Measurements from ENCODE around the gene MAGEA4.

Gene MAGEA4, protein sequence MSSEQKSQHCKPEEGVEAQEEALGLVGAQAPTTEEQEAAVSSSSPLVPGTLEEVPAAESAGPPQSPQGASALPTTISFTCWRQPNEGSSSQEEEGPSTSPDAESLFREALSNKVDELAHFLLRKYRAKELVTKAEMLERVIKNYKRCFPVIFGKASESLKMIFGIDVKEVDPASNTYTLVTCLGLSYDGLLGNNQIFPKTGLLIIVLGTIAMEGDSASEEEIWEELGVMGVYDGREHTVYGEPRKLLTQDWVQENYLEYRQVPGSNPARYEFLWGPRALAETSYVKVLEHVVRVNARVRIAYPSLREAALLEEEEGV

DNA sequence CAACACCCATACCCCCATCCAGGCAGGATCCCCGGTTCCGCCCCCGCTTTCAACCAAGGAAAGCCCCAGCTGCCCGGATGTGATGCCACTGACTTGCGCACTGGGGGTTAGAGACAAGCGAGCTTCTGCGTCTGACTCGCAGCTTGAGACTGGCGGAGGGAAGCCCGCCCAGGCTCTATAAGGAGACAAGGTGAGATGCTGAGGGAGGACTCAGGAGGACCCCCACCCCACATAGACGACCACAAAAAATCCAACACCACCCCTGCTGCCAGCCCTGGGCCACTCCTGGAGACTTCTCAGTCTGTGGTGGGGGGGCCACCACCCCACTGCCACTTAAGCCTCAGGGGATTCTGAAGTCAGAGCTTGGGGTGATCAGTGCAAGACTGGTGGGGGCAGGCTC is at the start of gene MAGEA4:
Gene MAGEA4, plus strand, starts transcription at position 110 of the 400 bp plus-strand sequence. CDS start 10,776 bp downstream, outside the sequence.
- H3K4me3 Mint-ChIP-seq = no peak within 1 kb of the TSS
- no peaks in the 10 kb centered on the region for H3K27me3 Mint-ChIP-seq (ENCODE audit: low read depth)
- H3K4me1 Mint-ChIP-seq (ENCODE audit: low read depth) = no peaks in the 10 kb centered on the region
- H3K36me3 Mint-ChIP-seq (ENCODE audit: low read depth) = no peaks in the 10 kb centered on the region
- no peak within 1 kb of the TSS for H3K27ac Mint-ChIP-seq
- H3K9me3 Mint-ChIP-seq = no peaks in the 10 kb centered on the region

DNA sequence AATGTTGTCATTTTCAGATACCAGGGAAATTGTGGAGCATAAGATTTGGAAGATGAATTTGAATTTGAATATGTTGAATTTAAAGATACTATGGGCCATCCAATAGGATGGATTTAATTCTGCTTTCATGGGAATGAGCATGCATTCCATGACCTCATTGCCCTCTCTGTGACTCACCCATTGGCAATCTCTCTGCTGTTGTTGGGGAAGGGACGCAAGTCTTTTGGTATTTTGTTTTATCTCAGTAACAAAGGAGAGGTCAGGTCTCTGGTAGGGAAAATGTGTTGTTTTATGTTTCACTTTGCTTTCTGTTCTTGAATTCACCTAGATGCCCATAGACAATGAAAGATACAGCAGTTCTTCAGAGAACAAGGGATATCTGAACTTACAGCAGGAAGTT is 42.1 kb upstream of the MAGEA4 start:
- Mint-ChIP-seq H3K4me1 (ENCODE audit: low read depth) (no peaks in the 10 kb centered on the region), H3K27me3 (ENCODE audit: low read depth) (no peaks in the 10 kb centered on the region), H3K36me3 (ENCODE audit: low read depth) (no peaks in the 10 kb centered on the region), H3K27ac (no peak overlapping the region), H3K9me3 (no peaks in the 10 kb centered on the region), H3K4me3 (no peak overlapping the region)

DNA sequence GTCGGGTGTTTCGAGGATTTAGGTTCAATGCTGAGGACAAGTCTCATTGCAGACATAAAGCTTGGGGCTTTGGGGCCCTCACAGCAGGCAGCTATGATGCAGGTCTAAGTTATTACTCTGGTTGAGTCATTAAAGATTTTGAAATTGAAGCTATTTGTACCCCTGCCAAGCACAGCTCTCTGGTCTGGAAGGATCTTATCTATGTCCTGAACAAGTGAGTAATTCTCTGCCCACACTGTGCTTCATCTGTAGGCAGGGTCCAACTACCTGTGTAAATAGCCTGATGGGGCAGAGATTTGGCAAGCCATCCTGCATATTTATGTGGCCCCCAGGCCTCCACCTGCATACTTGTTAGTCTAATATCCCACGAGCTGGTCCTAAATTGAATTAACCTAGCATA is 41.4 kb upstream of the MAGEA4 start:
- Mint-ChIP-seq H3K27ac (no peak overlapping the region), H3K36me3 (ENCODE audit: low read depth) (no peaks in the 10 kb centered on the region), H3K4me3 (no peak overlapping the region), H3K4me1 (ENCODE audit: low read depth) (no peaks in the 10 kb centered on the region), H3K9me3 (no peaks in the 10 kb centered on the region), H3K27me3 (ENCODE audit: low read depth) (no peaks in the 10 kb centered on the region)

DNA sequence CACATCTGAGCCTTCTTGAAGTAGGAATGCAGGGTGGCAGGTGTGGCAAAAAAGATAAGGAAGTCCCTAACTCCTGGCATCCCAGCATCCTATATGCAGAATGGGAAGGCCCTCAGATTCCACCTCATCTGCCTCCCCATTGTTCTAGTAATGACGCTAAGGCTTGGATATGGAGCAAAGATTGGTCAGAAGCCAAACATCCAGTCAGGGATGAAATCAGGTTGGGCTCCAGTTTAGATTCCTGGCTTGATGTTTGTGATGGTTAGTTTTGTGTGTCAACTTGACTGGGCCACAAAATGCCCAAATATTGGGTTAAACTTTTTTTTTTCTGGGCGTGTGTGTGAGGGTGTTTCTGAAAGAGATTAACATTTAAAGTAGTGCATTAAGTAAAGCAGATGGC is 39.6 kb upstream of the MAGEA4 start:
- H3K4me3 Mint-ChIP-seq = no peak overlapping the region
- no peak overlapping the region for H3K27ac Mint-ChIP-seq
- H3K36me3 Mint-ChIP-seq (ENCODE audit: low read depth) = no peaks in the 10 kb centered on the region
- no peaks in the 10 kb centered on the region for H3K27me3 Mint-ChIP-seq (ENCODE audit: low read depth)
- no peaks in the 10 kb centered on the region for H3K9me3 Mint-ChIP-seq
- H3K4me1 Mint-ChIP-seq (ENCODE audit: low read depth) = no peaks in the 10 kb centered on the region

DNA sequence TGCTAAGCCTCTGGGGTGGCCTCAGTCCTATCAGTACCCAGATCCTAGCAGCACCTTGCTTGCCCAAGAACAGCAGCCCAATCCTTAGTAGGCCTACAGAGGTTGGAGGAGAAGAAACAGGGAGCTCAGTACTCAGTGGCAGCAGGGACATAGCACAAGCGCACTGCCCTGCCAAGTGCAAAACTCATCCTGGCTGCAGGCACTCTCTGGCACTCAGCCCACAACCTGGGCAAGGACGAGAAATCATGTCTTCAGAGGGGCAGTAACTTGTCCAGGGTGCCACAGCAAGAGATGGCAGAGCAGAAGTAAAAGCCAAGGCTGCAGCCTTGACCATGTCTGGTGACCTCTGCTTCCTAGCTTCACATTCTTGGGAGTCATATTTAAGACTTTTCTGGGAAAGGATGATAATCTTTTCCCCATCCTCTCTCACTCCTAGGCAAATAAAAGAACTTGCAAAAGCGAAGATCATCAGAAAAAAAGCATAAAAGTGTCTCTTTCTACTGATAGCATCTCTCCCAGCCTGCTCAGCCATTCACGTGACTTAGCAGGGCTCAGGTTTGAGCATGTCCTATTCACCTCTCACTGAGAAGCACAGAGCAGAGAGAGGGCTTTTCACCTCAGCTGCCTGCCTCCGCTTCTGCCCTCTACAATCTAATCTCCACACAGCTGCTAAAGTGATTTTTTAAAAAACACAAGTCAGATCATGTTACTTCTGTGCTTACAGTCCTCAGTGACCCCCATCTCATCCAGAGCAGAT is 37.2 kb upstream of the MAGEA4 start:
- Mint-ChIP-seq H3K36me3 (ENCODE audit: low read depth) (no peaks in the 10 kb centered on the region), H3K27me3 (ENCODE audit: low read depth) (no peaks in the 10 kb centered on the region)

DNA sequence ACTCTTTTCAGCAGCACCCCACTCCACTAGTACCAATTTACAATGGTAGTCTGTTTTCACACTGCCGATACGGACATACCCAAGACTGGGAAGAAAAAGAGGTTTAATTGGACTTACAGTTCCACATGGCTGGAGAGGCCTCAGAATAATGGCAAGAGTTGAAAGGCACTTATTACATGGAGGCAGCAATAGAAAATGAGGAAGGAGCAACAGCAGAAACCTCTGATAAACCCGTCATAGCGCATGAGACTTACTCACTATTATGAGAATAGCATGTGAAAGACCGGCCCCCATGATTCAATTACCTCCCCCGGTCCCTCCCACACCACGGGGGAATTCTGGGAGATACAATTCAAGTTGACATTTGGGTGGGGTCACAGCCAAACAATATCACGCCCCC is 34.1 kb upstream of the MAGEA4 start:
- Mint-ChIP-seq H3K27ac (no peak overlapping the region), H3K36me3 (ENCODE audit: low read depth) (no peaks in the 10 kb centered on the region), H3K4me1 (ENCODE audit: low read depth) (no peaks in the 10 kb centered on the region), H3K27me3 (ENCODE audit: low read depth) (no peaks in the 10 kb centered on the region), H3K9me3 (no peaks in the 10 kb centered on the region), H3K4me3 (no peak overlapping the region)

More for the DNA sequence above, 37.2 kb upstream of the MAGEA4 start:
- Mint-ChIP-seq H3K4me3 (no peak overlapping the region), H3K9me3 (no peaks in the 10 kb centered on the region), H3K27ac (no peak overlapping the region), H3K4me1 (ENCODE audit: low read depth) (no peaks in the 10 kb centered on the region)

DNA sequence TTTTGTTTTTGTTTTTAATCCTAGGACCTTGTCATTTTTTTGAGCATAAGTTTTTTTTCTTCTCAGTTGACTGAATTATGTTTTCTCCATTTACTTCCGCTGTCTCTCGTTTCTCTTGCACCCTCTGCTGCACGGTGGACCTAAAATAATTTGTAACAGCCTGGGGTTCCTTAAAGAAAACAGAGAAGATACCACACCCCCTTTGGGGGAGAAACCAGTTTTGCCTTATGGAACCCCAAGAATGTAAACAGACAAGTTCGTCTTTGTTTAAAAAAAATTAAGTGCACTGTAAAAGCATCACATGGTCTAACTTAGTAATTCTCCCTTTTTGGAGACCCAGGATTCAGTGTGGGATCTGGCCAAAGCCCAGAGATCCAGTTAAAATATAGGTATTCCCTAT is 32.8 kb upstream of the MAGEA4 start:
- Mint-ChIP-seq H3K9me3 (no peaks in the 10 kb centered on the region), H3K4me1 (ENCODE audit: low read depth) (no peaks in the 10 kb centered on the region), H3K4me3 (no peak overlapping the region), H3K27me3 (ENCODE audit: low read depth) (no peaks in the 10 kb centered on the region), H3K36me3 (ENCODE audit: low read depth) (no peaks in the 10 kb centered on the region), H3K27ac (no peak overlapping the region)

DNA sequence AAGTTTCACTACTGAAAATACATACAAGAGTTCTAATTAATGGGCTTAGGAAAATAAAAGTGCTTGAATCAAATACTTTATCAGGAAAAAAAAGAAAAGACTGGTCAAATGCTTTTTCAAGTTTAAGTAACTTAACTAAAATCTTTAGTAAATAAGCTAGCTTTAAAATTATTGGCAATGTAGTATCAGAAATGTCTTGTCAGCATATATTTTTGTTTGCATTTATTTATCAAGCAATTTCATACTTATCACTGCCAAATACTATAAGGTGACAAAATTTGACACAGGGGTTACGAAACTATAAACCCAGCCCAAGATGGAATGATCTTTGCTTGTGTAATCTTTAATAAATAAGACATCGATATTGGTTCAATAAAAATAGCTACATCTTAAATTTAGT is 31.8 kb upstream of the MAGEA4 start:
- H3K9me3 Mint-ChIP-seq = no peaks in the 10 kb centered on the region
- no peaks in the 10 kb centered on the region for H3K4me1 Mint-ChIP-seq (ENCODE audit: low read depth)
- no peaks in the 10 kb centered on the region for H3K36me3 Mint-ChIP-seq (ENCODE audit: low read depth)
- H3K4me3 Mint-ChIP-seq = no peak overlapping the region
- no peaks in the 10 kb centered on the region for H3K27me3 Mint-ChIP-seq (ENCODE audit: low read depth)
- H3K27ac Mint-ChIP-seq = no peak overlapping the region

DNA sequence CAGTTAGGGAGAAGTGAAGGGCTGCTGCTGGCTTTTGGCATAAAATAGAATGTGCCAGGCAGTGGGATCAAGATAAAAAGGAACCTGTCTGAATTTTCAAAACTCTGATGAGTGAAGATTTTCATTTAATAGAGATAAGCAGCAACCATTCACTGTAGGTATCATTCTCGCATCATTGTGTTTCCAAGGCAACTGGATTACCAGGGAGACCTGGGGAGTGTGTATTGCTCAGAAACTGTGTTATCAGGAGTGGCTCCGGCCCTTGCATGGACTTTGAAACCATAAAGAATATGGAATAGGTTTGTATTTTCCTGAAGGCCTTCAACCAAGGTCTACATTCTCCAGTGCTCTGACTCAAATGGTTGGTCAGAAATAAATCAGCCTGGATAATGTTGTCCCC is 23.3 kb upstream of the MAGEA4 start:
- Mint-ChIP-seq H3K36me3 (ENCODE audit: low read depth) (no peaks in the 10 kb centered on the region), H3K4me1 (ENCODE audit: low read depth) (no peaks in the 10 kb centered on the region), H3K27me3 (ENCODE audit: low read depth) (no peaks in the 10 kb centered on the region), H3K4me3 (no peak overlapping the region), H3K9me3 (no peaks in the 10 kb centered on the region), H3K27ac (no peak overlapping the region)

DNA sequence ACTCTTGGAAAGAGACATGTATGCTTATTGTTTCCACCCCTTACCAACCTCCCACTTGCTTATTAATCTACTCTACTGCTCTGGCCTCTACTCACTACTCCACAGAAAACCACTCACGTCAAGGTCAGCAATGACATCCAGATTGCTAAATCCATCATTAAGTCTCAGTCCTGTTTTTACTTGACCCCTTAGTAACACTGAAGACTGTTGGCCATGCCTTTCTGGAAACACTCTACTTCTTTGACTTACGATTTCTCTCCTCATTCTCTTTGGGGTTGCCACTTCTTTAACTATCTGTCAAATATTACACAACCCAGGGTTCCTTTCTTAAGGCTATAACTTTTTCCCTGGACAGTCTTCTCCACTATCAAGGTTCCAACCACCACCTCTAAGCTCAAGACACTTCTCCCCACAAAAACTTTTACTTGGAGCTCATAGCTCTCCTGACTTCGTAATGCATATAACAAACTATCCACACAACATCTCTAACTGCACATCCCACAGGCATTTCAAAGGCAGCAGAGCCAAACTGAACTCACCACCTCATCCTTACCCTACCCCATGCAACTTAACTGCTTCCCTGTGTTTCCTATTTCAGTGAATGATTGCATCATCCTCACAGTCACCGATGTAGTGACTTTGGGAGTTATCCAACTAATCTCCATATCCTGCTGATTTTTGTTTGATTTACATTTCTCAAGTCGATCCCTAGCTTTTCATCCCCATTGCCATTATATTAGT is 15.8 kb upstream of the MAGEA4 start:
- no peaks in the 10 kb centered on the region for H3K36me3 Mint-ChIP-seq (ENCODE audit: low read depth)
- H3K27me3 Mint-ChIP-seq (ENCODE audit: low read depth) = no peaks in the 10 kb centered on the region
- no peak overlapping the region for H3K27ac Mint-ChIP-seq
- H3K4me3 Mint-ChIP-seq = no peak overlapping the region
- no peaks in the 10 kb centered on the region for H3K4me1 Mint-ChIP-seq (ENCODE audit: low read depth)
- no peaks in the 10 kb centered on the region for H3K9me3 Mint-ChIP-seq

DNA sequence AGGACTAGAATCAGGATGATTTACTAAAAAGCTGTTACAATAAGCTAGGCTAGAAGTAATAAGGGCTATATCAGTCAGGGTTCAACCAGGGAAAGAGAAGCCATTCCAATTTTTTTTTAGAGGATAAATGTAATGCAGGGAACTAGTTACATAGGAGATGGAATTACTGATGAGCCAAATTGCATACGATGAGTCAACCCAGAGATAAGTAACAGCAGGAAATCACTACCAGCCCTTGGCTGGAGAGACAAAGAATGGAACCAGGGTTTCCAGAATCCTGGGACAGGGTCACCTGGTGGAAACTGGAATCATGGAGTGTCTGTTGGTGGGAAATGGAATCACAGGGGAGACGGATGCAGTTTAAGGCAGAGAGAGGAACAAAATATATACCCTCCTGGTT is 13.1 kb upstream of the MAGEA4 start:
- no peak overlapping the region for H3K27ac Mint-ChIP-seq
- no peaks in the 10 kb centered on the region for H3K36me3 Mint-ChIP-seq (ENCODE audit: low read depth)
- H3K4me3 Mint-ChIP-seq = no peak overlapping the region
- no peaks in the 10 kb centered on the region for H3K27me3 Mint-ChIP-seq (ENCODE audit: low read depth)
- no peaks in the 10 kb centered on the region for H3K4me1 Mint-ChIP-seq (ENCODE audit: low read depth)
- H3K9me3 Mint-ChIP-seq = no peaks in the 10 kb centered on the region

DNA sequence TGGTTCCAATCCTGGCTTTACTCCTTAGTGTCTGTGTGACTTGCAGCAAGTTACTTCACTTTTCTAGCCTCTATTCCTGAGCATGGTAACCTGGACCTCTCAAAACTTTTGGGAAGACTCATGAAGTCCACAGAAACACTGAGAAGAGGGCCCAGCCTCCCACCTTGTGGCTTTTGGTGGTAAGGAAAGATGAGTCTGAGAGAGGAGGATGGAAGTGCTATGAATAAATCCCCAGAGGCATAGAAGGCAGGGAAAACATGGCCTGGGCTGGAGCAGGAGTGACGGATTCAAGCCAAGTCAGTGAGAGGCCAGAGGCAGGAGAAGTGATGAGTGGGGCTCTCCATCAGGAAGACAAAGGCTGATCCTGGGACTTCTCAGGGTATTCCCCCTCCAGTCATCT is 10.9 kb upstream of the MAGEA4 start:
- Mint-ChIP-seq H3K27me3 (ENCODE audit: low read depth) (no peaks in the 10 kb centered on the region), H3K4me3 (no peak overlapping the region), H3K9me3 (no peaks in the 10 kb centered on the region), H3K27ac (no peak overlapping the region), H3K36me3 (ENCODE audit: low read depth) (no peaks in the 10 kb centered on the region), H3K4me1 (ENCODE audit: low read depth) (no peaks in the 10 kb centered on the region)

DNA sequence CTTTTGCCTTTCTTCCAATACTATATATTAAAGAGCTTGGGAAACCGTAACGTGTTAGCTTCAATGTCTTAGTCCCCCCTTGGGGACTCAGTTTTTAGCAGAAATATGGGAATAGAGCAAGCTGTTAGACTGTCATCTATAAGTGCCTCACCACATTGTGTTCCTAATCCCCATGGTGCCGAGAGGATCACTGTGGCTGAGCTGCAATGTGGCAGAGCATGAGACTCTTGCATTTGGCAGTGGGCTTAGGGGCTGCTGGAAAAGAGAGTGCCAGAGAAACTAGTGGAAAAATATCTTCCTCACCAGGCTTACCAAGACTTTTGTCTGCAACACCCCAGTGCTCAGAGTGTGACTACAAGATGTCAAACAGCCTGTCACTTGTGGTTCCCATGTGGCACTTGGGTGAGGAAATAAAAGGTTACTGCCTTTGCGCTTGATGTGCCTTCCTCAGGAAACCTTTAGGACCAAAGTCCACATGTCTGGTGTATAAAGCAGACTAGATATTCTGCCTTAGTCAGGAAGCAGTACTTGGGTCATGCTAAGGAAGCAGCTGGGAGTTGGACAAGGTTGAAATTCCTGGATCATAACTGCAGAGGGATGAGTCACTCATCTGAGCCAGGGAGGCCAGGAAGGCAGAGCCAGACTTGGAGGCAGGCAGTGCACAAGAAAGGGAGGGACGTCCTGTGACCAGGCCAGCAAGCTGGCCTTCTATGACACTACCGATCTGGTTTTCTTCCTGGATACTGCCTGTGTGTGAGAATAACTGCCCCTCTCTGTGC is 9.7 kb upstream of the MAGEA4 start:
- Mint-ChIP-seq H3K4me1 (ENCODE audit: low read depth) (no peaks in the 10 kb centered on the region), H3K4me3 (no peak overlapping the region), H3K9me3 (no peaks in the 10 kb centered on the region), H3K27ac (no peak overlapping the region), H3K27me3 (ENCODE audit: low read depth) (no peaks in the 10 kb centered on the region), H3K36me3 (ENCODE audit: low read depth) (no peaks in the 10 kb centered on the region)

DNA sequence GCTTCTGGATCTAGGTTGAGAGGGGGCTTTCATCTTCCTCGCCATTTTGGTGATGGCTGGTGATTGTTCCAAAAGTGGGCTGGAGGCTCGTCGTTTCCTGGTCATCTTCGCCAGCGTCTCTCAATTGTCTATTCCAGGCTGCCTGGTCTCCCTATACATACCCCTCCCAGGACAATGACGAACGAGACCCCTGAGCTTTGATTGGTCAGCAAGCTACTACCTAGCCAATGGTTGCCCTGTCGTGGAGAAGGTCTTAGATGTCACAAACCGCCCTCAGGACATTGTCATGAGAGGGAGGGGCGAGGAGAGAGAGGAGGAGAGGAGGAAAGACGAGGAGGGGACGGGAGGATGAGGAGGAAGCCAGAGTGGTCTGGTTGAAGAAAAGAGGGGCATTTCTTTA is 7.7 kb upstream of the MAGEA4 start:
- H3K27ac Mint-ChIP-seq = no peak overlapping the region
- no peak overlapping the region for H3K4me3 Mint-ChIP-seq
- no peaks in the 10 kb centered on the region for H3K4me1 Mint-ChIP-seq (ENCODE audit: low read depth)
- H3K27me3 Mint-ChIP-seq (ENCODE audit: low read depth) = no peaks in the 10 kb centered on the region
- H3K36me3 Mint-ChIP-seq (ENCODE audit: low read depth) = no peaks in the 10 kb centered on the region
- no peaks in the 10 kb centered on the region for H3K9me3 Mint-ChIP-seq

Measured in T-helper 1 cell treated with Interleukin-12 subunit alpha and Interleukin-12 subunit beta and Interleukin-4 antibody, amounts not matched to agents 30 μg/mL and 1 μg/mL, for 36 hours (primary cell).